H1 (cell line): ENCODE data around the gene PDIA5. TPM values are rescaled to one million over a fixed set of nuclear protein-coding genes. Genes with fewer than 3 reads are reported as not detected.

Experiments
- EGR1 ChIP-seq: IDR thresholded peaks from 2 replicates; pipeline ENCODE4 v1.6.1; 2011; ENCODE audit warnings: low read depth, low read length, borderline replicate concordance
- POU5F1 ChIP-seq: IDR thresholded peaks from 2 replicates; pipeline ENCODE4 v1.6.1; 2011; ENCODE audit warnings: low read depth, mild to moderate bottlenecking, low read length, moderate library complexity
- polyA plus RNA-seq, 7 experiments: library from polyadenylated mRNA; depleted of rRNA in 3 of 7; stranded (reverse) in 5 of 7; unstranded in 2 of 7; fragments of >200 nt in 5 of 7; fragments of 200-250 nt in 2 of 7; gene quantifications; 1 replicate in 5 of 7; 2 replicates in 1 of 7; 4 replicates in 1 of 7; pipeline versions ENCODE4 v1.2.1 to v1.2.3, GENCODE V29; 2011 to 2013; ENCODE audit warnings: missing spikeins in 2 of 7, mixed read lengths in 2 of 7
- total RNA-seq: library from RNA; stranded (reverse); fragmentation: NEBNext Ultra II Directional; extraction: Animal tissue kit (Norgen Biotek cat#: 25700); gene quantifications from 2 replicates; pipeline ENCODE4 v1.2.1, GENCODE V29; 2021
- TF ChIP-seq, protein P1 (sequence below): fragments of 300-600 bp; sonication (generic); IDR thresholded peaks from 2 replicates; pipeline ENCODE4 v1.7.1; 2012; ENCODE audit warnings: low read length, moderate library complexity, mild to moderate bottlenecking, inconsistent platforms; ENCODE audit not compliant: insufficient replicate concordance
- TF ChIP-seq, protein P2 (sequence below): IDR thresholded peaks from 2 replicates; pipeline ENCODE4 v1.6.1; 2012; ENCODE audit warnings: inconsistent platforms

The PDIA5 gene
- total and polyA plus RNA-seq, 2 of the 8 experiments (the other 6 are each of a cell fraction or from before 2014, with no cell fraction given): 18.2 to 32.8 TPM

DNA sequence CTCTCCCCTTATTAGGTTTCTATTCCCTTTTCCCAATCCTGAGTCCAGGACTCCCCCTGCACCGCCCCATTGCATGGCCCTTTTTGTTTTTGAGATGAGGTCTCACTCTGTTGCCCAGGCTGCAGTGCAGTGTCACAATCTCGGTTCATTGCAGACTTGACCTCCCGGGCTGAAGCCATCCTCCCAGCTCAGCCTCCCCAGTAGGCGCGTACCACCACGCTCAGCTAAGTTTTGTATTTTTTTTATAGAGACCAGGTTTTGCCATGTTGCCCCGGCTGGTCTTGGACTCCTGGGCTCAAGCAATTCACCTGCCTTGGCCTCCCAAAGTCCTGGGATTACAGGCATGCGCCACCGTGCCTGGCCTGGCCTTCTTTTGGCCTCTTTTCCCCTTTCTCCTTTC is 29.3 kb downstream of the PDIA5 start (continued):
- TF ChIP-seq, protein P1, sequence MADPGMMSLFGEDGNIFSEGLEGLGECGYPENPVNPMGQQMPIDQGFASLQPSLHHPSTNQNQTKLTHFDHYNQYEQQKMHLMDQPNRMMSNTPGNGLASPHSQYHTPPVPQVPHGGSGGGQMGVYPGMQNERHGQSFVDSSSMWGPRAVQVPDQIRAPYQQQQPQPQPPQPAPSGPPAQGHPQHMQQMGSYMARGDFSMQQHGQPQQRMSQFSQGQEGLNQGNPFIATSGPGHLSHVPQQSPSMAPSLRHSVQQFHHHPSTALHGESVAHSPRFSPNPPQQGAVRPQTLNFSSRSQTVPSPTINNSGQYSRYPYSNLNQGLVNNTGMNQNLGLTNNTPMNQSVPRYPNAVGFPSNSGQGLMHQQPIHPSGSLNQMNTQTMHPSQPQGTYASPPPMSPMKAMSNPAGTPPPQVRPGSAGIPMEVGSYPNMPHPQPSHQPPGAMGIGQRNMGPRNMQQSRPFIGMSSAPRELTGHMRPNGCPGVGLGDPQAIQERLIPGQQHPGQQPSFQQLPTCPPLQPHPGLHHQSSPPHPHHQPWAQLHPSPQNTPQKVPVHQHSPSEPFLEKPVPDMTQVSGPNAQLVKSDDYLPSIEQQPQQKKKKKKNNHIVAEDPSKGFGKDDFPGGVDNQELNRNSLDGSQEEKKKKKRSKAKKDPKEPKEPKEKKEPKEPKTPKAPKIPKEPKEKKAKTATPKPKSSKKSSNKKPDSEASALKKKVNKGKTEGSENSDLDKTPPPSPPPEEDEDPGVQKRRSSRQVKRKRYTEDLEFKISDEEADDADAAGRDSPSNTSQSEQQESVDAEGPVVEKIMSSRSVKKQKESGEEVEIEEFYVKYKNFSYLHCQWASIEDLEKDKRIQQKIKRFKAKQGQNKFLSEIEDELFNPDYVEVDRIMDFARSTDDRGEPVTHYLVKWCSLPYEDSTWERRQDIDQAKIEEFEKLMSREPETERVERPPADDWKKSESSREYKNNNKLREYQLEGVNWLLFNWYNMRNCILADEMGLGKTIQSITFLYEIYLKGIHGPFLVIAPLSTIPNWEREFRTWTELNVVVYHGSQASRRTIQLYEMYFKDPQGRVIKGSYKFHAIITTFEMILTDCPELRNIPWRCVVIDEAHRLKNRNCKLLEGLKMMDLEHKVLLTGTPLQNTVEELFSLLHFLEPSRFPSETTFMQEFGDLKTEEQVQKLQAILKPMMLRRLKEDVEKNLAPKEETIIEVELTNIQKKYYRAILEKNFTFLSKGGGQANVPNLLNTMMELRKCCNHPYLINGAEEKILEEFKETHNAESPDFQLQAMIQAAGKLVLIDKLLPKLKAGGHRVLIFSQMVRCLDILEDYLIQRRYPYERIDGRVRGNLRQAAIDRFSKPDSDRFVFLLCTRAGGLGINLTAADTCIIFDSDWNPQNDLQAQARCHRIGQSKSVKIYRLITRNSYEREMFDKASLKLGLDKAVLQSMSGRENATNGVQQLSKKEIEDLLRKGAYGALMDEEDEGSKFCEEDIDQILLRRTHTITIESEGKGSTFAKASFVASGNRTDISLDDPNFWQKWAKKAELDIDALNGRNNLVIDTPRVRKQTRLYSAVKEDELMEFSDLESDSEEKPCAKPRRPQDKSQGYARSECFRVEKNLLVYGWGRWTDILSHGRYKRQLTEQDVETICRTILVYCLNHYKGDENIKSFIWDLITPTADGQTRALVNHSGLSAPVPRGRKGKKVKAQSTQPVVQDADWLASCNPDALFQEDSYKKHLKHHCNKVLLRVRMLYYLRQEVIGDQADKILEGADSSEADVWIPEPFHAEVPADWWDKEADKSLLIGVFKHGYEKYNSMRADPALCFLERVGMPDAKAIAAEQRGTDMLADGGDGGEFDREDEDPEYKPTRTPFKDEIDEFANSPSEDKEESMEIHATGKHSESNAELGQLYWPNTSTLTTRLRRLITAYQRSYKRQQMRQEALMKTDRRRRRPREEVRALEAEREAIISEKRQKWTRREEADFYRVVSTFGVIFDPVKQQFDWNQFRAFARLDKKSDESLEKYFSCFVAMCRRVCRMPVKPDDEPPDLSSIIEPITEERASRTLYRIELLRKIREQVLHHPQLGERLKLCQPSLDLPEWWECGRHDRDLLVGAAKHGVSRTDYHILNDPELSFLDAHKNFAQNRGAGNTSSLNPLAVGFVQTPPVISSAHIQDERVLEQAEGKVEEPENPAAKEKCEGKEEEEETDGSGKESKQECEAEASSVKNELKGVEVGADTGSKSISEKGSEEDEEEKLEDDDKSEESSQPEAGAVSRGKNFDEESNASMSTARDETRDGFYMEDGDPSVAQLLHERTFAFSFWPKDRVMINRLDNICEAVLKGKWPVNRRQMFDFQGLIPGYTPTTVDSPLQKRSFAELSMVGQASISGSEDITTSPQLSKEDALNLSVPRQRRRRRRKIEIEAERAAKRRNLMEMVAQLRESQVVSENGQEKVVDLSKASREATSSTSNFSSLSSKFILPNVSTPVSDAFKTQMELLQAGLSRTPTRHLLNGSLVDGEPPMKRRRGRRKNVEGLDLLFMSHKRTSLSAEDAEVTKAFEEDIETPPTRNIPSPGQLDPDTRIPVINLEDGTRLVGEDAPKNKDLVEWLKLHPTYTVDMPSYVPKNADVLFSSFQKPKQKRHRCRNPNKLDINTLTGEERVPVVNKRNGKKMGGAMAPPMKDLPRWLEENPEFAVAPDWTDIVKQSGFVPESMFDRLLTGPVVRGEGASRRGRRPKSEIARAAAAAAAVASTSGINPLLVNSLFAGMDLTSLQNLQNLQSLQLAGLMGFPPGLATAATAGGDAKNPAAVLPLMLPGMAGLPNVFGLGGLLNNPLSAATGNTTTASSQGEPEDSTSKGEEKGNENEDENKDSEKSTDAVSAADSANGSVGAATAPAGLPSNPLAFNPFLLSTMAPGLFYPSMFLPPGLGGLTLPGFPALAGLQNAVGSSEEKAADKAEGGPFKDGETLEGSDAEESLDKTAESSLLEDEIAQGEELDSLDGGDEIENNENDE: no peak
- TF ChIP-seq, protein P2, sequence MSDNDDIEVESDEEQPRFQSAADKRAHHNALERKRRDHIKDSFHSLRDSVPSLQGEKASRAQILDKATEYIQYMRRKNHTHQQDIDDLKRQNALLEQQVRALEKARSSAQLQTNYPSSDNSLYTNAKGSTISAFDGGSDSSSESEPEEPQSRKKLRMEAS: no peak
- TF ChIP-seq EGR1 (no peak), POU5F1 (no peak)
- TF ChIP-seq, all 59 proteins: peak for 0
